Right atrium auricular region (tissue), 2 donors: Measurements from ENCODE around the gene GREM2. TPM values are rescaled to one million over a fixed set of nuclear protein-coding genes. Genes with fewer than 3 reads are reported as not detected.

ENCODE experiments used
- DNase-seq: peaks from one replicate; pipeline ENCODE4 v3.0.0-alpha.2; 2019; ENCODE audit warnings: low spot score
- H3K27ac ChIP-seq, 2 donors: fragments of 200-600 bp; sonication (generic); 1 replicate in 1 of 2; 2 replicates in 1 of 2; pipeline ENCODE4 v1.5.1; 2016 to 2019
- H3K27me3 ChIP-seq, 2 donors: fragments of 200-600 bp; sonication (generic); one replicate each; pipeline versions ENCODE4 v1.5.1 to v1.6.0; 2017 to 2019
- H3K36me3 ChIP-seq: fragments of 200-600 bp; sonication (generic); one replicate; pipeline ENCODE4 v1.5.1; 2016
- H3K4me1 ChIP-seq, 2 donors: fragments of 200-600 bp; sonication (generic); one replicate each; pipeline versions ENCODE4 v1.5.1 to v1.6.0; 2017 to 2019
- H3K4me3 ChIP-seq, 2 donors: fragments of 200-600 bp; sonication (generic); 1 replicate in 1 of 2; 2 replicates in 1 of 2; pipeline ENCODE4 v1.5.1; 2017 to 2019; ENCODE audit warnings: mild to moderate bottlenecking in 1 of 2, moderate library complexity in 1 of 2
- H3K9me3 ChIP-seq, 2 donors: fragments of 200-600 bp; sonication (generic); one replicate each; pipeline ENCODE4 v1.5.1; 2019
- CTCF ChIP-seq, 2 donors: fragments of 200-600 bp; sonication (generic); IDR thresholded peaks; one replicate each; pipeline ENCODE4 v1.5.1; 2019; ENCODE audit warnings: antibody characterized with exemption in 2 of 2
- total RNA-seq, 2 donors: library from RNA; depleted of rRNA; stranded (reverse); fragments of >200 nt; gene quantifications; one replicate each; pipeline ENCODE4 v1.1.0, GENCODE V29; 2016

GREM2 gene
- total RNA-seq, 2 donors from 2014 or later, result not detected

GRCh38 chr1:240468656-240469055 is 143.3 kb downstream of the GREM2 start:
- TF ChIP-seq CTCF (IDR thresholded peaks at IDR 0.05), result no peak
- no peak for DNase-seq
- Histone ChIP-seq H3K27me3 (no peaks in the 10 kb centered on the region), H3K4me3 (no peak overlapping the region), H3K9me3 (no peaks in the 10 kb centered on the region), H3K4me1 (no peaks in the 10 kb centered on the region), H3K27ac (no peak overlapping the region), H3K36me3 (no peaks in the 10 kb centered on the region)

GRCh38 chr1:240467895-240468294 is 144.1 kb downstream of the GREM2 start:
- TF ChIP-seq CTCF (IDR thresholded peaks at IDR 0.05), result no peak
- no peak overlapping the region for H3K4me3 ChIP-seq
- no peak overlapping the region for H3K27ac ChIP-seq
- no peaks in the 10 kb centered on the region for H3K36me3 ChIP-seq
- DNase-seq, result no peak
- H3K4me1 ChIP-seq, result no peaks in the 10 kb centered on the region
- no peaks in the 10 kb centered on the region for H3K9me3 ChIP-seq
- H3K27me3 ChIP-seq, result no peaks in the 10 kb centered on the region

GRCh38 chr1:240466509-240466908 is 145.4 kb downstream of the GREM2 start:
- Histone ChIP-seq H3K9me3 (no peaks in the 10 kb centered on the region), H3K27ac (no peak overlapping the region), H3K27me3 (no peaks in the 10 kb centered on the region), H3K4me1 (no peaks in the 10 kb centered on the region), H3K36me3 (no peaks in the 10 kb centered on the region), H3K4me3 (no peak overlapping the region)
- DNase-seq, result no peak
- TF ChIP-seq CTCF (IDR thresholded peaks at IDR 0.05), result no peak

- Histone ChIP-seq H3K27ac (no peak overlapping the region), H3K4me3 (no peak overlapping the region), H3K9me3 (no peaks in the 10 kb centered on the region), H3K36me3 (no peaks in the 10 kb centered on the region), H3K4me1 (no peaks in the 10 kb centered on the region), H3K27me3 (no peaks in the 10 kb centered on the region)
- no peak for DNase-seq
- no peak for TF ChIP-seq CTCF (IDR thresholded peaks at IDR 0.05)
Observed at GRCh38 chr1:240465531-240465940, 146.4 kb downstream of the GREM2 start.

- H3K27me3 ChIP-seq, result no peaks in the 10 kb centered on the region
- no peaks in the 10 kb centered on the region for H3K4me1 ChIP-seq
- H3K27ac ChIP-seq, result no peak overlapping the region
- DNase-seq, result no peak
- no peaks in the 10 kb centered on the region for H3K9me3 ChIP-seq
- no peak for TF ChIP-seq CTCF (IDR thresholded peaks at IDR 0.05)
- no peaks in the 10 kb centered on the region for H3K36me3 ChIP-seq
- H3K4me3 ChIP-seq, result no peak overlapping the region
Observed at GRCh38 chr1:240464099-240464498, 147.9 kb downstream of the GREM2 start.

GRCh38 chr1:240462766-240463395 is 149.1 kb downstream of the GREM2 start:
- no peaks in the 10 kb centered on the region for H3K27me3 ChIP-seq
- no peaks in the 10 kb centered on the region for H3K4me1 ChIP-seq
- no peak overlapping the region for H3K4me3 ChIP-seq
- DNase-seq, result no peak
- no peaks in the 10 kb centered on the region for H3K9me3 ChIP-seq
- no peaks in the 10 kb centered on the region for H3K36me3 ChIP-seq
- no peak overlapping the region for H3K27ac ChIP-seq
- no peak for TF ChIP-seq CTCF (IDR thresholded peaks at IDR 0.05)
